Panc1 (cell line): ENCODE results near the gene PLAAT2. TPM values are rescaled to one million over a fixed set of nuclear protein-coding genes. Genes with fewer than 3 reads are reported as not detected.

ENCODE experiments used
- ATAC-seq: fragments of 200-7000 bp; cut with Tn5 transposase; 2 replicates; pipeline ENCODE4 v1.9.1; 2020; ENCODE audit warnings: mild to moderate bottlenecking, moderate library complexity
- BruUV-seq: library from RNA; stranded (reverse); fragments of 400-500 nt; replicated peaks from 2 replicates; lab custom pipeline; 2021; lab: Mats Ljungman, UMichigan
- CTCF ChIA-PET: fragments of 300-600 bp; sonication (Branson Sonifier 250); formaldehyde crosslinking; loops from one replicate; lab custom pipeline; 2022; ENCODE audit warnings: antibody characterized with exemption; lab: Charles Lee
- POLR2A ChIA-PET: fragments of 300-600 bp; sonication (Branson Sonifier 250); formaldehyde crosslinking; loops from one replicate; lab custom pipeline; 2022; ENCODE audit warnings: antibody characterized with exemption; lab: Charles Lee
- DNase-seq: peaks from one replicate; pipeline ENCODE4 v3.0.0-alpha.2; 2010; ENCODE audit warnings: low read depth, low spot score
- H3K27ac ChIP-seq: 2 replicates; pipeline ENCODE4 v1.5.1; 2011; ENCODE audit warnings: mild to moderate bottlenecking, low read length, inconsistent platforms
- H3K27me3 ChIP-seq: fragments of 200-500 bp; sonication (Bioruptor generic); 2 replicates; pipeline ENCODE4 v1.6.0; 2014; ENCODE audit warnings: low read length, inconsistent platforms; ENCODE audit not compliant: control insufficient read depth, insufficient read depth
- H3K36me3 ChIP-seq: fragments of 200-500 bp; sonication (Bioruptor generic); 2 replicates; pipeline ENCODE4 v1.5.1; 2014; ENCODE audit warnings: inconsistent platforms, mild to moderate bottlenecking, low read length, moderate library complexity; ENCODE audit not compliant: control insufficient read depth, insufficient read depth
- H3K4me1 ChIP-seq: 2 replicates; pipeline ENCODE4 v1.5.1; 2011; ENCODE audit warnings: inconsistent platforms, mild to moderate bottlenecking, low read length, moderate library complexity; ENCODE audit not compliant: control insufficient read depth, insufficient read depth
- H3K4me3 ChIP-seq, 2 experiments: 2 replicates each; pipeline ENCODE4 v1.5.1; 2011 to 2012; ENCODE audit warnings: low read depth in 2 of 2, low read length in 2 of 2, mild to moderate bottlenecking in 2 of 2, inconsistent platforms in 1 of 2, moderate library complexity in 1 of 2
- H3K9me3 ChIP-seq: fragments of 200-500 bp; sonication (Bioruptor generic); 2 replicates; pipeline ENCODE4 v1.5.1; 2014; ENCODE audit warnings: low read depth, mild to moderate bottlenecking, inconsistent platforms, low read length, moderate library complexity; ENCODE audit not compliant: control insufficient read depth, insufficient read depth
- POLR2AphosphoS5 ChIP-seq: IDR thresholded peaks from 2 replicates; pipeline ENCODE4 v1.6.1; 2012; ENCODE audit warnings: mild to moderate bottlenecking, low read depth, low read length, moderate library complexity
- SIN3A ChIP-seq: IDR thresholded peaks from 2 replicates; pipeline ENCODE4 v1.6.1; 2012; ENCODE audit warnings: low read depth, mild to moderate bottlenecking, low read length, moderate library complexity, borderline replicate concordance; ENCODE audit not compliant: insufficient read depth
- TCF7L2 ChIP-seq: IDR thresholded peaks from 2 replicates; pipeline ENCODE4 v1.6.1; 2011; ENCODE audit warnings: mild to moderate bottlenecking, low read depth, low read length, inconsistent platforms
- in situ Hi-C: cut with HindIII; loops from 2 replicates; pipeline ENCODE4 v1.10.0; 2016; ENCODE audit warnings: low sequenced_read_pairs, low pct_unique_long_range_greater_than_20kb
- intact Hi-C: fragments of 100-400 bp; cut with micrococcal nuclease; formaldehyde crosslinking; loops from one replicate; pipeline ENCODE4 v1.10.0; 2022; ENCODE audit not compliant: unreplicated experiment
- total RNA-seq: library from RNA; stranded (reverse); gene quantifications from one replicate; pipeline ENCODE4 v1.2.1, GENCODE V29; 2021; ENCODE audit not compliant: unreplicated experiment
- TF ChIP-seq, protein P1 (sequence below): fragments of 450-650 bp; IDR thresholded peaks from 2 replicates; pipeline ENCODE4 v1.5.1; 2017; ENCODE audit warnings: mild to moderate bottlenecking
- TF ChIP-seq, protein P2 (sequence below), 2 experiments: IDR thresholded peaks; 2 replicates each; pipeline ENCODE4 v1.6.1; 2011 to 2012; ENCODE audit warnings: low read depth in 2 of 2, control low read depth in 1 of 2, low read length in 1 of 2, mild to moderate bottlenecking in 1 of 2, moderate library complexity in 1 of 2; ENCODE audit not compliant: insufficient read depth in 1 of 2

PLAAT2 gene
- total RNA-seq, 1 experiment from 2014 or later = not detected

DNA sequence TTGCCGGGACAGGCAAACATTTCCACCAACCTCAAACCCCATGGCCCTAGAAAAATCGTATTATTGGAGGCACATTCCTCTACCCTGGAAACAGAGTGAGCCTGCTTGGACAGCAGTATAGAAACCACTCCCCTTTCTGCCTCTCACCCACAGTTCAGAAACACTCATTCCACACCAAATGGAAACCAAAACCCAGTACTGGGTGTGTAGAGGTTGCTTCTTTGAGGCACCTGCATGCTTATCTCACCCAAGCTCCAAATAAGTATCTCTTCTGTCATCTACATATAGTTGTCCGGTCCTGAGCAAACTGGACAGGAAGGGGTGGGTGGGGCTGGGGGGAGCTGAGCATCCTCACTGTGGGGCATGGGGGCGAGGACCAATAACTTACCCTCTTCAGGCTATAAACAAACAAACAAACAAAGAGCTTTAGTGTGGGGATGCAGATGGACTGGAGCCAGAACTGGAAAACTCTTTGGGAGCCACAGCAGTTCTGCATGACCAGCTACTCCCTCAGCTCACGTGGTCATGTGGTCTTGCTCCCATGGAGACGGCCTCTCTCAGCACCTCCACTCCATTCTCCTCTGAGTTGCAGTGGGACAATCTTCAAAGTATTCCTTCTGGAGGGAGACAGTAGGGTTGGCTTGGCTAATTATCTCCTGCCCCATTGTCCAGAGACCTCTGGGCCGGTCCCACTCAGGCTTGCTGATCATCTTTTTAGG lies 1.0 kb upstream of the PLAAT2 start:
- DNase-seq = no peak
- Histone ChIP-seq H3K9me3 (no peaks in the 10 kb centered on the region), H3K27ac (no peak overlapping the region), H3K36me3 (no peaks in the 10 kb centered on the region), H3K4me3 (no peak overlapping the region), H3K4me1 (peaks cover 7% of the 10 kb centered on the region), H3K27me3 (no peaks in the 10 kb centered on the region)
- intact Hi-C loops = no loop called here
- ChIA-PET CTCF (interaction anchor here (0.7 kb wide), 1 partner anchor 42 kb away, joined by 13 read pairs; no protein-coding TSS in a partner anchor), POLR2A (interaction anchor here (0.6 kb wide), 1 partner anchor 9 kb away, joined by 3 read pairs; no protein-coding TSS in a partner anchor)
- ATAC-seq = no peak
- BruUV-seq = no TSS peak
- TF ChIP-seq, protein P1, sequence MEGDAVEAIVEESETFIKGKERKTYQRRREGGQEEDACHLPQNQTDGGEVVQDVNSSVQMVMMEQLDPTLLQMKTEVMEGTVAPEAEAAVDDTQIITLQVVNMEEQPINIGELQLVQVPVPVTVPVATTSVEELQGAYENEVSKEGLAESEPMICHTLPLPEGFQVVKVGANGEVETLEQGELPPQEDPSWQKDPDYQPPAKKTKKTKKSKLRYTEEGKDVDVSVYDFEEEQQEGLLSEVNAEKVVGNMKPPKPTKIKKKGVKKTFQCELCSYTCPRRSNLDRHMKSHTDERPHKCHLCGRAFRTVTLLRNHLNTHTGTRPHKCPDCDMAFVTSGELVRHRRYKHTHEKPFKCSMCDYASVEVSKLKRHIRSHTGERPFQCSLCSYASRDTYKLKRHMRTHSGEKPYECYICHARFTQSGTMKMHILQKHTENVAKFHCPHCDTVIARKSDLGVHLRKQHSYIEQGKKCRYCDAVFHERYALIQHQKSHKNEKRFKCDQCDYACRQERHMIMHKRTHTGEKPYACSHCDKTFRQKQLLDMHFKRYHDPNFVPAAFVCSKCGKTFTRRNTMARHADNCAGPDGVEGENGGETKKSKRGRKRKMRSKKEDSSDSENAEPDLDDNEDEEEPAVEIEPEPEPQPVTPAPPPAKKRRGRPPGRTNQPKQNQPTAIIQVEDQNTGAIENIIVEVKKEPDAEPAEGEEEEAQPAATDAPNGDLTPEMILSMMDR = no peak
- TF ChIP-seq TCF7L2 = no peak
- in situ Hi-C loops = no loop called here

DNA sequence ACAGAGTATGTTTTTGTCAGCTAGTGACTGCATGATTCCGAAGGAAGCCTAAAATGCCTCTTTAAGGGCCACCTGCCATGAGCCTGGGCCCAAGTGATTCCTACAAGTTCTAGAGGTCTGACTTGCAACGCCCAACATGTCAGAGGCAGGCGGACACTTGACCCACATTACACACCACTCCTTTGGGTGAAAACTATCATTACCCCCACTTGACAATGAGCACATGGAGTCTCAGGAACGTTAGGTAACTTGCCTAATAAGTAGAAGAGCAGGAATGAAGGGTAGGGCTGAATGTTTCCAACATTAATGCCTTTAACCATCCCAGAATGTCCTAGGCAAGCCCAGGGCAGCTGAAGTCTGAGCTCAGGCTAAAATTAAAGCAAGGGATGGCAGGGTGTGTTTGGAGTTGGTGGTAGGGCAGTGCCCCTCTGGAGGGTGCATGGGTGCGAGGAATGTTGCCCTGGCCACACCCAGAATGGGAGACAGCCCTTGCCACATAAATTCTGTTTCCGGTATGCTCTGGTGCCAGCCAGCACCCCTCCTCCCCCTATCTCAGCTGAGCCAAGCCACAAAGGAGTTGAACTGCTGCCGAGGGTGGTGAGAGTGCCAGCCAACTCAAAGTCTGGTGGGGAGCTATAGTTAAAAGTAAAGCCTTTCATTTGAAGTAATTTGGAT lies 2.5 kb downstream of the PLAAT2 start:
- intact Hi-C loops = no loop called here
- no peaks in the 10 kb centered on the region for H3K27me3 ChIP-seq
- no peak overlapping the region for H3K27ac ChIP-seq
- ATAC-seq = no peak
- no peak overlapping the region for H3K4me3 ChIP-seq
- in situ Hi-C loops = no loop called here
- no peaks in the 10 kb centered on the region for H3K4me1 ChIP-seq
- TF ChIP-seq TCF7L2 (no peak), POLR2AphosphoS5 (no peak), SIN3A (no peak)
- TF ChIP-seq, protein P2, sequence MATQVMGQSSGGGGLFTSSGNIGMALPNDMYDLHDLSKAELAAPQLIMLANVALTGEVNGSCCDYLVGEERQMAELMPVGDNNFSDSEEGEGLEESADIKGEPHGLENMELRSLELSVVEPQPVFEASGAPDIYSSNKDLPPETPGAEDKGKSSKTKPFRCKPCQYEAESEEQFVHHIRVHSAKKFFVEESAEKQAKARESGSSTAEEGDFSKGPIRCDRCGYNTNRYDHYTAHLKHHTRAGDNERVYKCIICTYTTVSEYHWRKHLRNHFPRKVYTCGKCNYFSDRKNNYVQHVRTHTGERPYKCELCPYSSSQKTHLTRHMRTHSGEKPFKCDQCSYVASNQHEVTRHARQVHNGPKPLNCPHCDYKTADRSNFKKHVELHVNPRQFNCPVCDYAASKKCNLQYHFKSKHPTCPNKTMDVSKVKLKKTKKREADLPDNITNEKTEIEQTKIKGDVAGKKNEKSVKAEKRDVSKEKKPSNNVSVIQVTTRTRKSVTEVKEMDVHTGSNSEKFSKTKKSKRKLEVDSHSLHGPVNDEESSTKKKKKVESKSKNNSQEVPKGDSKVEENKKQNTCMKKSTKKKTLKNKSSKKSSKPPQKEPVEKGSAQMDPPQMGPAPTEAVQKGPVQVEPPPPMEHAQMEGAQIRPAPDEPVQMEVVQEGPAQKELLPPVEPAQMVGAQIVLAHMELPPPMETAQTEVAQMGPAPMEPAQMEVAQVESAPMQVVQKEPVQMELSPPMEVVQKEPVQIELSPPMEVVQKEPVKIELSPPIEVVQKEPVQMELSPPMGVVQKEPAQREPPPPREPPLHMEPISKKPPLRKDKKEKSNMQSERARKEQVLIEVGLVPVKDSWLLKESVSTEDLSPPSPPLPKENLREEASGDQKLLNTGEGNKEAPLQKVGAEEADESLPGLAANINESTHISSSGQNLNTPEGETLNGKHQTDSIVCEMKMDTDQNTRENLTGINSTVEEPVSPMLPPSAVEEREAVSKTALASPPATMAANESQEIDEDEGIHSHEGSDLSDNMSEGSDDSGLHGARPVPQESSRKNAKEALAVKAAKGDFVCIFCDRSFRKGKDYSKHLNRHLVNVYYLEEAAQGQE (IDR thresholded peaks at IDR 0.05; ENCODE audit: insufficient read depth in 1 of 2, low read depth in 2 of 2, low read length in 1 of 2) = no peak
- TF ChIP-seq, protein P1 = no peak
- CTCF ChIA-PET = no interaction called here
- no peaks in the 10 kb centered on the region for H3K9me3 ChIP-seq
- no TSS peak for BruUV-seq
- DNase-seq = no peak
- POLR2A ChIA-PET = interaction anchor here (0.6 kb wide), 1 partner anchor 422 kb away, joined by 13 read pairs; no protein-coding TSS in a partner anchor
- no peaks in the 10 kb centered on the region for H3K36me3 ChIP-seq
